Neural progenitor cell (in vitro differentiated cells): ENCODE measurements around the gene FCER2. TPM values are rescaled to one million over a fixed set of nuclear protein-coding genes. Genes with fewer than 3 reads are reported as not detected.

Experiments
- DNase-seq: peaks from one replicate; pipeline ENCODE4 v3.0.0-alpha.2; 2016; ENCODE audit warnings: low spot score
- H2AFZ ChIP-seq: fragments of 200-600 bp; sonication (generic); replicated peaks from 2 replicates; pipeline ENCODE4 v1.6.1; 2016; ENCODE audit warnings: antibody characterized with exemption
- H3F3A ChIP-seq: fragments of 200-600 bp; sonication (generic); 2 replicates; pipeline ENCODE4 v1.6.1; 2016; ENCODE audit warnings: antibody characterized with exemption, low read depth
- H3K27ac ChIP-seq: fragments of 200-600 bp; sonication (generic); 2 replicates; pipeline ENCODE4 v1.5.1; 2016; ENCODE audit warnings: mild to moderate bottlenecking
- H3K27me3 ChIP-seq: fragments of 200-600 bp; sonication (generic); 2 replicates; pipeline ENCODE4 v1.6.1; 2016; ENCODE audit warnings: mild to moderate bottlenecking, moderate library complexity
- H3K36me3 ChIP-seq: fragments of 200-600 bp; sonication (generic); 2 replicates; pipeline ENCODE4 v1.5.1; 2016
- H3K4me1 ChIP-seq: fragments of 200-600 bp; sonication (generic); 2 replicates; pipeline ENCODE4 v1.6.1; 2016; ENCODE audit warnings: mixed run types
- H3K4me2 ChIP-seq: fragments of 200-600 bp; sonication (generic); 2 replicates; pipeline ENCODE4 v1.6.1; 2016
- H3K4me3 ChIP-seq: fragments of 200-600 bp; sonication (generic); 2 replicates; pipeline ENCODE4 v1.5.1; 2016
- H3K79me2 ChIP-seq: fragments of 200-600 bp; sonication (generic); 2 replicates; pipeline ENCODE4 v1.6.1; 2016; ENCODE audit warnings: low read depth
- H3K9ac ChIP-seq: fragments of 200-600 bp; sonication (generic); 2 replicates; pipeline ENCODE4 v1.6.1; 2016
- H3K9me3 ChIP-seq: fragments of 200-600 bp; sonication (generic); 2 replicates; pipeline ENCODE4 v1.5.1; 2016; ENCODE audit warnings: low read depth
- H4K20me1 ChIP-seq: fragments of 200-600 bp; sonication (generic); 2 replicates; pipeline ENCODE4 v1.6.1; 2016; ENCODE audit warnings: low read depth
- H3K27ac Mint-ChIP-seq: 3 replicates; pipeline ENCODE4 v1.8.0; 2021; ENCODE audit warnings: mixed read lengths
- H3K27me3 Mint-ChIP-seq: 2 replicates; pipeline ENCODE4 v1.8.0; 2022; ENCODE audit warnings: low read depth, mild to moderate bottlenecking, inconsistent platforms, moderate library complexity, mixed read lengths; ENCODE audit not compliant: insufficient read depth
- H3K36me3 Mint-ChIP-seq: 3 replicates; pipeline ENCODE4 v1.8.0; 2021; ENCODE audit warnings: mixed read lengths
- H3K4me1 Mint-ChIP-seq: 3 replicates; pipeline ENCODE4 v1.8.0; 2021; ENCODE audit warnings: mixed read lengths
- H3K4me3 Mint-ChIP-seq: 3 replicates; pipeline ENCODE4 v1.8.0; 2021; ENCODE audit warnings: mild to moderate bottlenecking, moderate library complexity, mixed read lengths
- H3K9me3 Mint-ChIP-seq: 3 replicates; pipeline ENCODE4 v1.8.0; 2020; ENCODE audit warnings: mixed read lengths
- CTCF ChIP-seq: fragments of 200-600 bp; sonication (generic); IDR thresholded peaks from 2 replicates; pipeline ENCODE4 v1.5.1; 2017; ENCODE audit warnings: antibody characterized with exemption, mild to moderate bottlenecking
- EZH2 ChIP-seq: fragments of 200-600 bp; sonication (generic); IDR thresholded peaks from 2 replicates; pipeline ENCODE4 v1.6.1; 2017; ENCODE audit warnings: antibody characterized with exemption, mild to moderate bottlenecking, moderate library complexity
- EZH2phosphoT487 ChIP-seq: fragments of 200-600 bp; sonication (generic); IDR thresholded peaks from 2 replicates; pipeline ENCODE4 v1.6.1; 2017; ENCODE audit warnings: antibody characterized with exemption
- total RNA-seq: library from RNA; depleted of rRNA; stranded (reverse); fragments of >200 nt; gene quantifications from 2 replicates; pipeline ENCODE4 v1.2.3, GENCODE V29; 2015; ENCODE audit warnings: low replicate concordance

The FCER2 gene
- total RNA-seq, 1 donor from 2014 or later: not detected

DNA sequence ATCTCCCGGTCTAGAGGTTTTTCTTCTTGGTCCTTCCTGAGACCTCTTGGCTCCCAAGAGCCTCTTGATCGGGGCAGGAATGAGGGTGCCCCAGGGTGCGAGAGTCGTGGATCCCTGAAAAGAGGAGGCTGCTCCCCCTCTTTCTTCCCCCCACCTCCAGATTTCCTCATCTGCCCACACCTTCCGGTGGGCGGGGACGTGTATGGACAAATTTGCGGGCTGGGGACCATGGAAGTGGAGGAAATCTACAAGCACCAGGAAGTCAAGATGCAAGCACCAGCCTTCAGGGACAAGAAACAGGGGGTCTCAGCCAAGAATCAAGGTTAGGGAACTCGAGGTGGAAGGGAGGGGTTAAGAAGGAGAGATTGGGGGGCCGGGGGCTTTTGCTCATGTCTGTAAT, 25.1 kb downstream of the FCER2 start, which contains the start of gene MCEMP1:
Gene MCEMP1, plus strand, starts transcription at position 237 of the 400 bp plus-strand sequence. Its CDS starts 31 bp downstream, at position 268.
- H3K4me3 Mint-ChIP-seq: no peak within 1 kb of the TSS
- H3K79me2 ChIP-seq: peaks cover 11% of the 10 kb centered on the region
- H3K27ac ChIP-seq: no peak within 1 kb of the TSS
- no peaks in the 10 kb centered on the region for H3K36me3 Mint-ChIP-seq
- no peak within 1 kb of the TSS for H3K4me3 ChIP-seq
- H3K4me1 Mint-ChIP-seq: peaks cover 12% of the 10 kb centered on the region
- H3K9me3 ChIP-seq: no peaks in the 10 kb centered on the region
- no peaks in the 10 kb centered on the region for H3K4me1 ChIP-seq
- H3K9me3 Mint-ChIP-seq: peaks cover 2% of the 10 kb centered on the region
- no peak for DNase-seq
- H3K9ac ChIP-seq: no peak within 1 kb of the TSS
- TF ChIP-seq EZH2 (no peak), CTCF (no peak), EZH2phosphoT487 (no peak)
- peaks cover 83% of the 10 kb centered on the region for H3K27me3 ChIP-seq
- H3K4me2 ChIP-seq: no peak within 1 kb of the TSS
- peaks cover under 1% of the 10 kb centered on the region for H4K20me1 ChIP-seq
- no peak within 1 kb of the TSS for H3K27ac Mint-ChIP-seq
- H2AFZ ChIP-seq: no peak within 1 kb of the TSS
- no peaks in the 10 kb centered on the region for H3F3A ChIP-seq
- H3K36me3 ChIP-seq: no peaks in the 10 kb centered on the region
- H3K27me3 Mint-ChIP-seq: peaks cover 37% of the 10 kb centered on the region

- H3K36me3 Mint-ChIP-seq: no peaks in the 10 kb centered on the region
Measured at GRCh38 chr19:7676376-7676775, 25.6 kb downstream of the FCER2 start.

DNA sequence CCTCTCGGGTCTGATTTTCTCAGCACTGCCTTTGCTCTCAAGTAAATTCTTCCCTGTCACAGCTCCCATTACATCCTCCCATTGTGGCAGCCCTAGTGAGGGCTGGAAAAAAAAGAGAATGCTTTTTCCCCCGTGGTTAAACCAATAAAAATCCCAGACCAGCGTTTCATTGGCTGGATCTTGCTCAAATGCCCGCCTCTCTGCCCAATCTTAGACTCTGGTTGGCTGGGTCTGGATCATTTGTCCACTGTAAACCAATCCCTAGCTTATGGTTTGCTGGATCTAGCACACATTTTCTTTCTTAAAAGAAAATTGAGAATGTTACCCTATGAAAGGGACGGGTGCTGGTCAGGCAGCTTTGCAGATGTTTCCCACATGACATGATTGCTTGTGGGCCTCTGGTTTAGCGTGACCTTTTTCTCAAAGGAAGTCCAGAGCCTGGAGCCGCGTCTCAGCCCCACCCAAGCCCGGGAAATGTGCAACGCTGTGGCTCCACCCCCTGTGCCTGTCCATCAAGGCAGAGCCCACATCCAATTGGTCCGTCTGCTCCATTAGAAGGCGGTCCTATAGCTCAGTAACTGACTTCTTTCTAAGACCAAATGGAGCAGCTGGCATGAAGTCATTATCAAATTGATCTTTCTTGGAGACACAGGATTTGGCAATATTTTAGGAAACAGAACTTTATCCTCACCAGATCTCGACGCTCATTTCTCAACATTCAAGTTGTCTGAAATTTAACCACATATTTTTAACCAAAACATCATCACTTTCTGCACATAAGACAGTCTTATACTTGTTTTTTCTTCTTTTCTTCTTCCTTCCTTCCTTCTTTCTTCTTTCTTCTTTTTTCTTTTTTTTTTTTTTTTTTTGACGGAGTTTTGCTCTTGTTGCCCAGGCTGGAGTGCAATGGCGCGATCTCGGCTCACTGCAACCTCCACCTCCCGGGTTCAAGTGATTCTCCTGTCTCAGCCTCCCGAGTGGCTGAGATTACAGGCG, 27.6 kb downstream of the FCER2 start:
- Mint-ChIP-seq H3K9me3 (peaks cover 2% of the 10 kb centered on the region), H3K4me3 (no peak overlapping the region), H3K27me3 (peaks cover 51% of the 10 kb centered on the region), H3K27ac (no peak overlapping the region), H3K4me1 (peaks cover 8% of the 10 kb centered on the region), H3K36me3 (no peaks in the 10 kb centered on the region)
- no peak for TF ChIP-seq EZH2
- TF ChIP-seq EZH2phosphoT487: no peak
- no peak for TF ChIP-seq CTCF
- Histone ChIP-seq H3K4me1 (peaks cover 7% of the 10 kb centered on the region), H3K9ac (no peak overlapping the region), H3K4me2 (no peak overlapping the region), H3K9me3 (no peaks in the 10 kb centered on the region), H3K27me3 (peaks cover 99% of the 10 kb centered on the region), H3K36me3 (no peaks in the 10 kb centered on the region), H3F3A (peaks cover 4% of the 10 kb centered on the region), H4K20me1 (no peaks in the 10 kb centered on the region), H3K79me2 (no peaks in the 10 kb centered on the region), H3K27ac (no peak overlapping the region), H3K4me3 (no peak overlapping the region), H2AFZ (peak overlapping the region; percentile 34)
- peak; percentile 71 for DNase-seq

More at GRCh38 chr19:7676376-7676775, 25.6 kb downstream of the FCER2 start:
- H3K4me3 Mint-ChIP-seq: no peak overlapping the region
- Histone ChIP-seq H3K4me2 (no peak overlapping the region), H3K36me3 (no peaks in the 10 kb centered on the region), H3K9ac (no peak overlapping the region), H3K4me3 (no peak overlapping the region), H3K79me2 (peaks cover 6% of the 10 kb centered on the region), H3K9me3 (no peaks in the 10 kb centered on the region), H3K27me3 (peaks cover 88% of the 10 kb centered on the region), H3F3A (no peaks in the 10 kb centered on the region), H3K4me1 (no peaks in the 10 kb centered on the region), H4K20me1 (no peaks in the 10 kb centered on the region), H2AFZ (no peak overlapping the region), H3K27ac (no peak overlapping the region)
- no peak for DNase-seq
- no peak overlapping the region for H3K27ac Mint-ChIP-seq
- H3K27me3 Mint-ChIP-seq: peaks cover 42% of the 10 kb centered on the region
- H3K4me1 Mint-ChIP-seq: peaks cover 9% of the 10 kb centered on the region
- no peak for TF ChIP-seq EZH2
- no peak for TF ChIP-seq EZH2phosphoT487
- TF ChIP-seq CTCF: no peak
- H3K9me3 Mint-ChIP-seq: peaks cover 2% of the 10 kb centered on the region
